GM12878 (cell line): ENCODE data around the gene PGM5. TPM values are rescaled to one million over a fixed set of nuclear protein-coding genes. Genes with fewer than 3 reads are reported as not detected.

Experiments used
- ATAC-seq: fragments of 200-7000 bp; cut with Tn5 transposase; 3 replicates; pipeline ENCODE4 v1.9.1; 2020; ENCODE audit warnings: mild to moderate bottlenecking, moderate library complexity
- BruUV-seq: library from RNA; stranded (reverse); fragments of 400-500 nt; replicated peaks from 2 replicates; lab custom pipeline; 2021; lab: Mats Ljungman, UMichigan
- CTCF ChIA-PET: fragments of 300-600 bp; sonication (Branson Sonifier 250); formaldehyde crosslinking; extraction: SDS; loops from one replicate; lab custom pipeline; 2021; ENCODE audit warnings: inconsistent platforms; lab: Yijun Ruan, JAX
- POLR2A ChIA-PET: fragments of 350-600 bp; formaldehyde crosslinking; extraction: SDS; loops from one replicate; lab custom pipeline; 2021; ENCODE audit warnings: inconsistent platforms; lab: Charles Lee
- RAD21 ChIA-PET: fragments of 300-600 bp; sonication (Branson Sonifier 250); formaldehyde crosslinking; loops from one replicate; lab custom pipeline; 2023; ENCODE audit warnings: antibody characterized with exemption; ENCODE audit not compliant: unreplicated experiment; lab: Charles Lee
- SMC1A ChIA-PET: fragments of 300-600 bp; sonication (Branson Sonifier 250); formaldehyde crosslinking; loops from one replicate; lab custom pipeline; 2023; ENCODE audit not compliant: unreplicated experiment, uncharacterized antibody; lab: Charles Lee
- DNase-seq: peaks from one replicate; pipeline ENCODE4 v3.0.0-alpha.2; 2011; ENCODE audit warnings: low read depth, low spot score
- FAIRE-seq: peaks from 3 replicates; lab custom pipeline; 2011; peaks lifted over from hg19 to GRCh38; lab: Jason Lieb, UNC
- H2AFZ ChIP-seq: 2 replicates; pipeline ENCODE4 v1.6.0; 2011; ENCODE audit warnings: low read depth, low read length, control low read depth; ENCODE audit not compliant: control insufficient read depth
- H3K27ac ChIP-seq: 2 replicates; pipeline ENCODE4 v1.5.1; 2011; ENCODE audit warnings: control low read depth; ENCODE audit not compliant: control insufficient read depth, insufficient read depth
- H3K27me3 ChIP-seq, 2 experiments: replicated peaks in 1 of 2; 2 replicates each; pipeline versions ENCODE4 v1.6.0 to v1.6.1; 2011; ENCODE audit warnings: low read length in 1 of 2; ENCODE audit not compliant: control insufficient read depth in 2 of 2, insufficient read depth in 2 of 2
- H3K36me3 ChIP-seq, 2 experiments: 2 replicates each; pipeline ENCODE4 v1.5.1; 2011; ENCODE audit warnings: low read length in 1 of 2; ENCODE audit not compliant: control insufficient read depth in 2 of 2, insufficient read depth in 2 of 2
- H3K4me1 ChIP-seq: 2 replicates; pipeline ENCODE4 v1.6.1; 2011; ENCODE audit warnings: mild to moderate bottlenecking, low read length, moderate library complexity, mixed read lengths; ENCODE audit not compliant: control insufficient read depth, insufficient read depth
- H3K4me2 ChIP-seq: 2 replicates; pipeline ENCODE4 v1.6.0; 2011; ENCODE audit warnings: control low read depth; ENCODE audit not compliant: control insufficient read depth, insufficient read depth
- H3K4me3 ChIP-seq: fragments of 200-600 bp; sonication (generic); 2 replicates; pipeline ENCODE4 v1.5.1; 2016
- H3K79me2 ChIP-seq: 2 replicates; pipeline ENCODE4 v1.6.0; 2011; ENCODE audit warnings: low read length; ENCODE audit not compliant: control insufficient read depth, insufficient read depth
- H3K9ac ChIP-seq: 2 replicates; pipeline ENCODE4 v1.8.0; 2011; ENCODE audit warnings: low read length, control low read depth, mixed read lengths; ENCODE audit not compliant: control insufficient read depth, insufficient read depth
- H3K9me3 ChIP-seq: replicated peaks from 3 replicates; pipeline ENCODE4 v1.5.1; 2011; ENCODE audit warnings: mild to moderate bottlenecking, low read length; ENCODE audit not compliant: control insufficient read depth, insufficient read depth
- H4K20me1 ChIP-seq: 2 replicates; pipeline ENCODE4 v1.6.0; 2011; ENCODE audit not compliant: control insufficient read depth, insufficient read depth
- EED ChIP-seq: sonication (generic); IDR thresholded peaks from 2 replicates; pipeline ENCODE4 v1.6.1; 2016; ENCODE audit warnings: antibody characterized with exemption, low read depth
- RAD51 ChIP-seq: fragments of 450-650 bp; IDR thresholded peaks from 2 replicates; pipeline ENCODE4 v1.6.1; 2016; ENCODE audit warnings: moderate library complexity, mild to moderate bottlenecking, inconsistent platforms
- SMAD5 ChIP-seq: IDR thresholded peaks from 2 replicates; pipeline ENCODE4 v1.6.1; 2016; ENCODE audit warnings: antibody characterized with exemption, low read depth
- ZNF274 ChIP-seq: IDR thresholded peaks from one replicate; pipeline ENCODE4 v1.8.0; 2011; ENCODE audit not compliant: insufficient read length, insufficient read depth
- ZNF384 ChIP-seq: IDR thresholded peaks from 2 replicates; pipeline ENCODE4 v1.6.1; 2012; ENCODE audit warnings: low read depth, mild to moderate bottlenecking, low read length, improper control_type of control experiment, borderline replicate concordance
- WGBS: methylation state at CpG from one replicate; pipeline ENCODE4 v1.1.6; 2016; ENCODE audit warnings: low lambda C conversion rate; ENCODE audit not compliant: insufficient replicate concordance, insufficient coverage; ENCODE audit errors: missing lambda C conversion rate; 5-methylcytosine and 5-hydroxymethylcytosine counted together
- in situ Hi-C: fragments of 300-500 bp; cut with MboI; formaldehyde crosslinking; loops from 9 replicates; pipeline ENCODE4 v1.14.3; 2018; ENCODE audit warnings: mixed read lengths
- intact Hi-C: fragments of 100-400 bp; cut with micrococcal nuclease; formaldehyde crosslinking; loops from one replicate; pipeline ENCODE4 v1.14.2; 2022; ENCODE audit not compliant: unreplicated experiment
- polyA plus RNA-seq, 11 experiments: library from polyadenylated mRNA; depleted of rRNA in 4 of 11; unstranded in 6 of 11; stranded (reverse) in 5 of 11; fragments of >200 nt; fragmentation: Nextera tagmentation in 4 of 11; fragmentation: Illumina TruSeq in 1 of 11; extraction: Ambion mirVana in 4 of 11; extraction: Trizol in 1 of 11; gene quantifications; 1 replicate in 1 of 11; 2 replicates in 10 of 11; pipeline versions ENCODE4 v1.2.1 to v1.2.3, GENCODE V29; 2011 to 2016; ENCODE audit warnings: inconsistent platforms in 2 of 11, missing spikeins in 2 of 11, low read depth in 1 of 11
- total RNA-seq, 4 experiments: library from RNA; depleted of rRNA in 3 of 4; stranded (reverse); fragments of >200 nt in 3 of 4; fragmentation: Illumina TruSeq in 1 of 4; extraction: Trizol in 1 of 4; gene quantifications; 2 replicates each; pipeline versions ENCODE4 v1.2.1 to v1.2.3, GENCODE V29; 2013 to 2021

Gene PGM5
- total and polyA plus RNA-seq, 10 of the 15 experiments (the other 5 are each of a cell fraction or from before 2014, with no cell fraction given), result 0.28 to 0.73 TPM; not detected in 8

DNA sequence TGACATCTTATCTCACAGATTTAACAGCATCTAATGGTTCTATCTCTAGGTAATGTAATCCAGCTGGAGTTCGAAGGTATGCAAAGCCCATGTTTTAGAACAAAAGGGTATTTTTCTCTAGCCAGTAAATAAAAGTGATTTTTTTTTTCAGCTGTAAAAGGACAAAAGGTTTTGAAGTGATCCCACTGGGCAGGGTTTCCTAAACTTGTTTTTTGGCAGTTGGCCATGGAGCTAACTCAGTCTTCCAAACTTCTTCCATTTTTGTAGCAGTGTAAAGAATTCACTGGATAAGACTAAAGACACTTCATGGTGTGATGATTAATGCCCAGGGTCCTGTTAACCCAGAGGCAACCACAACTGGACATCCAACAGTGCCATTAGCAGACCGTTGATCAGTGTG, 120.4 kb downstream of the PGM5 start:
- RAD21 ChIA-PET, result no interaction called here
- no peaks in the 10 kb centered on the region for H3K36me3 ChIP-seq
- H3K79me2 ChIP-seq, result no peaks in the 10 kb centered on the region
- intact Hi-C loops, result no loop called here
- BruUV-seq, result no TSS peak
- WGBS, result 3% methylated on average over 2 of the region's 2 CpGs
- SMC1A ChIA-PET, result no interaction called here
- FAIRE-seq, result no peak
- no peak overlapping the region for H3K9ac ChIP-seq
- H3K9me3 ChIP-seq, result no peaks in the 10 kb centered on the region
- ATAC-seq, result no peak
- H2AFZ ChIP-seq, result no peak overlapping the region
- H4K20me1 ChIP-seq, result no peaks in the 10 kb centered on the region
- DNase-seq, result no peak
- POLR2A ChIA-PET, result no interaction called here
- no peak overlapping the region for H3K27ac ChIP-seq
- TF ChIP-seq ZNF384, result no peak
- H3K4me1 ChIP-seq, result no peaks in the 10 kb centered on the region
- H3K27me3 ChIP-seq, result peaks cover 0 to 4% of the 10 kb centered on the region in 2 experiments; a peak in 2 of 4 replicates
- no peak overlapping the region for H3K4me3 ChIP-seq
- H3K4me2 ChIP-seq, result no peak overlapping the region
- in situ Hi-C loops, result no loop called here
- CTCF ChIA-PET, result no interaction called here

DNA sequence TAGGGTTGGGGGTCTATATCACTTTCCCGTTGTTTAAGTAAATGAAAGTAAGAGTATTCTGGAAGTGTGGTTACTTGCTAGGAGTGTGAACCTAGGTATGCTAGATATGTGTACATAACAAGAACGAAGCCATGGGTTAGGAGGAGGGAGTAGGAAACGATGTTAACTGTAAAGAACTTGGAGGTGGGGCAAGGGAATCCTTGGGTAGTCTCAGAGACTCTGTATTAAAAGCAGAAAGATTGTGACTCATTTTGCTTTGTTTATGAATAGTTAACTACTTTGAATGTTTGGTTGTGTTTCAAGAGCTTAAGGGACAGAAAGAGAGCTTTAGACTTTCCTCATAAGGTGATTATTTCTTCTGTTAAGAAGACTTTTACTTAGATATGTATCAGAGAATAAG, 124.4 kb downstream of the PGM5 start:
- SMC1A ChIA-PET, result no interaction called here
- intact Hi-C loops, result no loop called here

More for the DNA sequence above, 124.4 kb downstream of the PGM5 start:
- WGBS, result 31% methylated on average over 3 of the region's 3 CpGs
- Histone ChIP-seq H3K4me3 (no peak overlapping the region), H3K9ac (no peak overlapping the region), H3K9me3 (no peaks in the 10 kb centered on the region), H4K20me1 (no peaks in the 10 kb centered on the region), H2AFZ (no peak overlapping the region), H3K79me2 (no peaks in the 10 kb centered on the region), H3K27me3 (peaks cover 2 to 4% of the 10 kb centered on the region in 2 experiments; a peak in 2 of 4 replicates), H3K36me3 (no peaks in the 10 kb centered on the region), H3K27ac (no peak overlapping the region), H3K4me2 (no peak overlapping the region), H3K4me1 (no peaks in the 10 kb centered on the region)
- BruUV-seq, result no TSS peak
- CTCF ChIA-PET, result no interaction called here
- RAD21 ChIA-PET, result no interaction called here
- POLR2A ChIA-PET, result no interaction called here
- in situ Hi-C loops, result no loop called here
- DNase-seq, result no peak
- no peak for FAIRE-seq
- no peak for ATAC-seq
- TF ChIP-seq SMAD5 (no peak), RAD51 (no peak), ZNF274 (no peak), EED (no peak)
